ENCODE measurements around the gene RCOR2. TPM values are rescaled to one million over a fixed set of nuclear protein-coding genes. Genes with fewer than 3 reads are reported as not detected.

Gene RCOR2
- total and polyA plus RNA-seq, 2 of the 13 experiments (the other 11 are each of a cell fraction or from before 2014, with no cell fraction given): 8.3 to 8.5 TPM

DNA sequence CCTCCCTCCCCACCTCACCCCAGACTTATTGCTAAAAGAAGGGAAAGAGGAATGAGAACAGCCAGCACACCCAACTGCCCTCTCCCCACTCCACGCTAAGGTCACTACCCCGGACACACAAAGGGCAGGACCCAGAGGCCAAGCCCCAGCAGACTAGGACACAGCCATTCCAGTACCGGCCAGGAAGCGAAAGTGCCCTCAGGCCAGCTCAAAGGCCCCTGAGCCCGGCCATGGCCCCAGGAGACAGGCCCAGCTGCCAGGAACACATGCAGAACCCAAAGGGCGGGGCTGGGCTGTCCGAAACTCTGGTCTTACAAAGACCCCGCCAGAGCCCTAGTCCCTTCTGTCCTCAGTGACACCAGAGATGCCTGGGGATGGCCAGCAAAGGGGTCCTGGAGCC is 5.5 kb downstream of the RCOR2 start:
- WGBS (ENCODE audit: low lambda C conversion rate): 88% methylated on average over 7 of the region's 8 CpGs
- no peak overlapping the region for H3K27ac ChIP-seq (ENCODE audit: extremely low read length, insufficient read depth, low read length)
- H3K79me2 ChIP-seq (ENCODE audit: insufficient read depth, low read length): no peaks in the 10 kb centered on the region
- H3K36me3 ChIP-seq (replicated peaks in 1 of 2; ENCODE audit: control insufficient read depth in 1 of 2, insufficient read depth in 2 of 2, low read length in 2 of 2): peaks cover 6 to 17% of the 10 kb centered on the region in 2 experiments; a peak in 3 of 5 replicates
- BruUV-seq (replicated peaks): no TSS peak
- DNase-seq (ENCODE audit: low spot score) (no peak), FAIRE-seq (no peak), ATAC-seq (no peak)
- H4K20me1 ChIP-seq (ENCODE audit: insufficient read depth, low read length): no peaks in the 10 kb centered on the region
- POLR2A ChIA-PET: interaction anchor here (1.4 kb wide), 1 partner anchor 77 kb away, joined by 3 read pairs; no protein-coding TSS in a partner anchor
- H3K9ac ChIP-seq (ENCODE audit: insufficient read depth, low read depth, low read length): no peak overlapping the region
- peaks cover 5% of the 10 kb centered on the region; the same call in 1 of the 2 replicates for H3K4me1 ChIP-seq (ENCODE audit: insufficient read depth, low read length)
- no peak overlapping the region for H2AFZ ChIP-seq (ENCODE audit: low read length)
- TF ChIP-seq TMF1 (CRISPR knock-in tag; IDR thresholded peaks at IDR 0.05; ENCODE audit: low read depth): no peak
- no peak for TF ChIP-seq ZNF552 (CRISPR knock-in tag; IDR thresholded peaks at IDR 0.05; ENCODE audit: borderline replicate concordance)
- TF ChIP-seq AGO2 (optimal IDR thresholded peaks at IDR 0.05; ENCODE audit: low read depth, low read length): peak; percentile 89
- TF ChIP-seq RBM22 (optimal IDR thresholded peaks at IDR 0.05; ENCODE audit: low read length): peak; percentile 61
- H3K9me3 ChIP-seq (ENCODE audit: low read length): no peaks in the 10 kb centered on the region
- H3K4me3 ChIP-seq (replicated peaks in 1 of 3; ENCODE audit: insufficient read depth in 1 of 3, low read depth in 2 of 3, low read length in 3 of 3): no peak overlapping the region
- no peak overlapping the region for H3K4me2 ChIP-seq (ENCODE audit: low read depth, low read length)
- CTCF ChIA-PET (ENCODE audit: low intra/inter-chr PET ratio, low total read pairs): no interaction called here
- no peaks in the 10 kb centered on the region; a peak in 2 of 5 replicates for H3K27me3 ChIP-seq (ENCODE audit: control insufficient read depth in 1 of 2, insufficient read depth in 2 of 2, low read length in 2 of 2)
- in situ Hi-C loops (cut with HindIII; ENCODE audit: extremely low pct_ligation_motif_present, low pct_unique_long_range_greater_than_20kb) (loop anchor here (10.0 kb wide), 1 partner anchor 147 kb away; the partner anchor contains the start of gene ZFTA), intact Hi-C loops (cut with micrococcal nuclease; ENCODE audit: unreplicated experiment) (no loop called here)

DNA sequence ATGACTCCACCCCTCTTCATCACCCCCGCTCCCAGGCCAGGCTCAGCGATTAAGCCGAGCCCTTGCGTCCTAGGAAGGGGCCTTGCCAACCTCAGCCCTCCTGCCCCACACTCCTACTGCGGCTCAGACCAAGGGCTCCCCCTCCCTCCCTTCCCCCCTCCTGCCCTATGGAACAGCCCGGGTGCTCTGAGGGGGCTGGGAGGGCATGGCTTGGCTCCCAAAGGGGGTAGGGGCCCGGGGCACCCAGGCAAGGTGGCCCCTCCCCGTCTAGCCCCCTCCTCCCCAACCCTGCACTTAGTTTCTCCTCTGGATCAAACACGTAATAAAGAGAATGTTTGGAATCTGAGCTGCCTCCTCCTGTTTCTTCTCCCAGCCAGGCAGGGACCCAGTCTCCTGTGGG is 6.3 kb downstream of the RCOR2 start:
- 92% methylated on average over 9 of the region's 9 CpGs for WGBS (ENCODE audit: low lambda C conversion rate)
- Histone ChIP-seq H3K9ac (ENCODE audit: insufficient read depth, low read depth, low read length) (no peak overlapping the region), H3K36me3 (replicated peaks in 1 of 2; ENCODE audit: control insufficient read depth in 1 of 2, insufficient read depth in 2 of 2, low read length in 2 of 2) (peaks cover 6 to 17% of the 10 kb centered on the region in 2 experiments; a peak in 3 of 5 replicates), H3K4me3 (replicated peaks in 1 of 3; ENCODE audit: insufficient read depth in 1 of 3, low read depth in 2 of 3, low read length in 3 of 3) (no peak overlapping the region), H3K79me2 (ENCODE audit: insufficient read depth, low read length) (no peaks in the 10 kb centered on the region), H3K27me3 (ENCODE audit: control insufficient read depth in 1 of 2, insufficient read depth in 2 of 2, low read length in 2 of 2) (no peaks in the 10 kb centered on the region; a peak in 1 of 5 replicates), H3K9me3 (ENCODE audit: low read length) (no peaks in the 10 kb centered on the region), H3K4me2 (ENCODE audit: low read depth, low read length) (no peak overlapping the region), H2AFZ (ENCODE audit: low read length) (no peak overlapping the region), H3K27ac (ENCODE audit: extremely low read length, insufficient read depth, low read length) (no peak overlapping the region), H3K4me1 (ENCODE audit: insufficient read depth, low read length) (peaks cover 1% of the 10 kb centered on the region; the same call in 1 of the 2 replicates), H4K20me1 (ENCODE audit: insufficient read depth, low read length) (no peaks in the 10 kb centered on the region)
- CTCF ChIA-PET (ENCODE audit: low intra/inter-chr PET ratio, low total read pairs): no interaction called here
- no TSS peak for BruUV-seq (replicated peaks)
- DNase-seq (ENCODE audit: low spot score): no peak
- POLR2A ChIA-PET: interaction anchor here (1.4 kb wide), 1 partner anchor 77 kb away, joined by 3 read pairs; no protein-coding TSS in a partner anchor
- no peak for FAIRE-seq
- intact Hi-C loops (cut with micrococcal nuclease; ENCODE audit: unreplicated experiment): no loop called here
- ATAC-seq: no peak
- in situ Hi-C loops (cut with HindIII; ENCODE audit: extremely low pct_ligation_motif_present, low pct_unique_long_range_greater_than_20kb): loop anchor here (10.0 kb wide), 1 partner anchor 146 kb away; the partner anchor contains the start of gene ZFTA
- TF ChIP-seq, protein P1, sequence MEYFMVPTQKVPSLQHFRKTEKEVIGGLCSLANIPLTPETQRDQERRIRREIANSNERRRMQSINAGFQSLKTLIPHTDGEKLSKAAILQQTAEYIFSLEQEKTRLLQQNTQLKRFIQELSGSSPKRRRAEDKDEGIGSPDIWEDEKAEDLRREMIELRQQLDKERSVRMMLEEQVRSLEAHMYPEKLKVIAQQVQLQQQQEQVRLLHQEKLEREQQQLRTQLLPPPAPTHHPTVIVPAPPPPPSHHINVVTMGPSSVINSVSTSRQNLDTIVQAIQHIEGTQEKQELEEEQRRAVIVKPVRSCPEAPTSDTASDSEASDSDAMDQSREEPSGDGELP (IDR thresholded peaks at IDR 0.05; ENCODE audit: borderline replicate concordance, low read depth): no peak
- TF ChIP-seq MTF1 (CRISPR knock-in tag; IDR thresholded peaks at IDR 0.05): no peak
- no peak for TF ChIP-seq ZNF552 (CRISPR knock-in tag; IDR thresholded peaks at IDR 0.05; ENCODE audit: borderline replicate concordance)
- TF ChIP-seq, protein P2, sequence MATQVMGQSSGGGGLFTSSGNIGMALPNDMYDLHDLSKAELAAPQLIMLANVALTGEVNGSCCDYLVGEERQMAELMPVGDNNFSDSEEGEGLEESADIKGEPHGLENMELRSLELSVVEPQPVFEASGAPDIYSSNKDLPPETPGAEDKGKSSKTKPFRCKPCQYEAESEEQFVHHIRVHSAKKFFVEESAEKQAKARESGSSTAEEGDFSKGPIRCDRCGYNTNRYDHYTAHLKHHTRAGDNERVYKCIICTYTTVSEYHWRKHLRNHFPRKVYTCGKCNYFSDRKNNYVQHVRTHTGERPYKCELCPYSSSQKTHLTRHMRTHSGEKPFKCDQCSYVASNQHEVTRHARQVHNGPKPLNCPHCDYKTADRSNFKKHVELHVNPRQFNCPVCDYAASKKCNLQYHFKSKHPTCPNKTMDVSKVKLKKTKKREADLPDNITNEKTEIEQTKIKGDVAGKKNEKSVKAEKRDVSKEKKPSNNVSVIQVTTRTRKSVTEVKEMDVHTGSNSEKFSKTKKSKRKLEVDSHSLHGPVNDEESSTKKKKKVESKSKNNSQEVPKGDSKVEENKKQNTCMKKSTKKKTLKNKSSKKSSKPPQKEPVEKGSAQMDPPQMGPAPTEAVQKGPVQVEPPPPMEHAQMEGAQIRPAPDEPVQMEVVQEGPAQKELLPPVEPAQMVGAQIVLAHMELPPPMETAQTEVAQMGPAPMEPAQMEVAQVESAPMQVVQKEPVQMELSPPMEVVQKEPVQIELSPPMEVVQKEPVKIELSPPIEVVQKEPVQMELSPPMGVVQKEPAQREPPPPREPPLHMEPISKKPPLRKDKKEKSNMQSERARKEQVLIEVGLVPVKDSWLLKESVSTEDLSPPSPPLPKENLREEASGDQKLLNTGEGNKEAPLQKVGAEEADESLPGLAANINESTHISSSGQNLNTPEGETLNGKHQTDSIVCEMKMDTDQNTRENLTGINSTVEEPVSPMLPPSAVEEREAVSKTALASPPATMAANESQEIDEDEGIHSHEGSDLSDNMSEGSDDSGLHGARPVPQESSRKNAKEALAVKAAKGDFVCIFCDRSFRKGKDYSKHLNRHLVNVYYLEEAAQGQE (IDR thresholded peaks at IDR 0.05; ENCODE audit: borderline replicate concordance in 1 of 2, low read depth in 1 of 2, low read length in 2 of 2): no peak
- TF ChIP-seq CAMTA2 (CRISPR knock-in tag; IDR thresholded peaks at IDR 0.05; ENCODE audit: borderline replicate concordance): no peak
- no peak for TF ChIP-seq U2AF2 (IDR thresholded peaks at IDR 0.05; ENCODE audit: low read depth, low read length)
- no peak for TF ChIP-seq ZNF713 (CRISPR knock-in tag; IDR thresholded peaks at IDR 0.05)
- no peak for TF ChIP-seq SYNCRIP (IDR thresholded peaks at IDR 0.05; ENCODE audit: insufficient read depth, low read depth, low read length)
- TF ChIP-seq SCMH1 (CRISPR knock-in tag; IDR thresholded peaks at IDR 0.05; ENCODE audit: borderline replicate concordance): no peak
- no peak for TF ChIP-seq HIVEP1 (CRISPR knock-in tag; IDR thresholded peaks at IDR 0.05)
- TF ChIP-seq ZNF292 (CRISPR knock-in tag; IDR thresholded peaks at IDR 0.05; ENCODE audit: borderline replicate concordance, low read depth): no peak

Data from HepG2 (cell line).